T-helper 2 cell treated with Interferon-gamma antibody and Interleukin-4, amounts not matched to agents 100 ng/mL and 5 ng/mL, for 36 hours (primary cell): ENCODE results near the gene NUDT6. TPM values are rescaled to one million over a fixed set of nuclear protein-coding genes. Genes with fewer than 3 reads are reported as not detected.

Source experiments
- intact Hi-C: fragments of 100-400 bp; cut with micrococcal nuclease; formaldehyde crosslinking; loops from one replicate; pipeline ENCODE4 v1.15.1; 2023
- total RNA-seq: library from RNA; stranded (reverse); gene quantifications from 2 replicates; pipeline ENCODE4 v1.2.3, GENCODE V29; 2022

NUDT6 gene
- total RNA-seq, 1 donor from 2014 or later: 9.2 TPM

DNA sequence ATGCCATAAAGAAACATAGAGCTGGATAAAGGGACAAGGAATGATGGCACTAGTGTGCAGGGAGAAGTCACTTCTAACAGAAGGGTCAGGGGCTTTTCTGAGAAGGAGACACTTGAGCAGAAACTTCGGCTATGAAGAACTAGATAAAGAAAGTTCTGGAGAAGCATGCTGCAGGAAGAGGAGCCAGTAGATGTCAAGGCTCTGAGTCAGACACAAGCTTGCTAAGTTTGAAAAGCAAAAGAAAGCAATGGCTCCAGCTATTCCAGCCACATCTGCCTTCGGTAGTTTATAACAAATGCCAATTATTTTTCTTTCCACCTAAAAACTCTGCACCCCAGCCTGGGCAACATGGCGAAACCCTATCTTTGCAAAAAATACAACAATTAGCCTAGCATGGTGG lies 7.5 kb downstream of the NUDT6 start:
- intact Hi-C loops: loop anchor here (5.0 kb wide), 1 partner anchor 313 kb away; no protein-coding TSS in a partner anchor

DNA sequence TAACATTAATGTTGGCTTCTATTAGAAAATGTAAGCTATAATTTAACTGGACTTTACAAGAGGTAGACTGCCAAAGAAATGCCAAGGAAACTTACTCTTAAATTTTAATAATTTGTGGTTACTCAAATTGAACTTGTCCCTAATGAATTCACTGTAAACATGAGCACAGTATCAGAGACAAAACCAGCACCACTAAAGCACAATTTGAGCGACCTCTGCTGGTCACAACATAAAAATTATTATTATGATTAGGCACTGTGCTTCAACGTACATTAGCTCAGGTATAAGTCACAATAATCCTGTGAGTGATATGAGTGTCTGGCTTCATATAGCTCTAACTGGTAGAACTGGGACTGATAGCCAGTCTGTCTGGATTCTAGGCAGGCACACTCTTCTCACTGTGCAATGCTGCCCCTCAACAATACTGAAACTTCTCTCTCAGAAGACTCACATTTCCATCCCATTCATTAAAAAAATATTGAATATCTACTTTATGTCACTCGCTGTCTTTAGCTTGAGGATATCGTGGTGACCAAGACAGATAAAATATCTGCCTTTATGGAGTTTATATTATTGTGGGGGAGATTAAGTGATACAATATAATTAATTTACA lies 8.0 kb downstream of the NUDT6 start:
- intact Hi-C loops: loop anchor here (5.0 kb wide), 1 partner anchor 312 kb away; no protein-coding TSS in a partner anchor

DNA sequence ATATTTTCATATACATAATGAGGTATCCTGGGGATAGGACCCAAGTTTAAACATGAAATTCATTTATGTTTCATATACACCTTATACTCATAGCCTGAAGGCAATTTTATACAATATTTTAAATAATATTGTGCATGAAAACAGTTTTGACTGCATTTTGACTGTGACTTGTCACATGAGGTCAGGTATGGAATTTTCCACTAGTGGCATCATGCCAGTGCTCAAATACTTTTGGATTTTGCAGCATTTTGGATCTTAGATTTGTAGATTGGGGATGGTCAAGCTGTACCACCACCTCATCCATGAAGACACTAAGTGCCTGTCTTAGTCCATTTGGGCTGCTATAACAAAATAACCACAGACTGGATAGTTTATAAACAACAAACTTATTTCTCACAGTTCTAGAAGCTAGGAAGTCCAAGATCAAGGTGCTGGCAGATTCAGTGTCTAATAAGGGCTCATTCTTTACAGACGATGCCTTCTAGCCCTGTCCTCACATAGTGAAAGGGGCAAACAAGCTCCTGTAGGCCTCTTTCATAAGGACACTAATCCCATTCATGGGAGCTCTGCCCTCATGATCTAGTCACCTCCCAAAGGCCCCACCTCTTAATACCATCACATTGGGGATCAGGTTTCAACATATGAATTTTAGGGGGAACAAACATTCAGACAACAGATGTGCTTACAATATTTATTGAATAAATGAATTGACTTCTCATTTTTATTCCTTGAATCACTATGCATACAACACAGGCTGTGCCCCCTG lies 9.4 kb downstream of the NUDT6 start:
- intact Hi-C loops: loop anchor here (5.0 kb wide), 1 partner anchor 311 kb away; no protein-coding TSS in a partner anchor

DNA sequence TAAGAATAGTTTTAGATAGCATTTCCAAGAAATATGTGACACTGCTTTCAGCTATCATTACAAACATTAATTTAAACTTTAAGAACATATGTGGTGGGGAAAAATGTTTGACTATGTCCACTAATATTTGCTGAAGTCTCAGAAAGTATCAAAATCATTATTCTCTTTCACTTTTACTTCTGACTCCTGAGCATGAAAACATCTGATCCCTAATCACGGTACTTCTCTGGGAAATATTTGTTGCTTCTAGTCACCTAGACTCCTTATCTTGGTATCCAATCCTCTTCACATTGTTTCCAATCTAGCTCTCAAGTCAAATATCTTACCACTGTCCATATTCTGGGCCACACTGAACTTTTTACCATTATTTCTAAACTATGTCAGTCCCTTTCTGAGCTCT lies 10.8 kb downstream of the NUDT6 start:
- intact Hi-C loops: loop anchor here (5.0 kb wide), 1 partner anchor 309 kb away; no protein-coding TSS in a partner anchor

DNA sequence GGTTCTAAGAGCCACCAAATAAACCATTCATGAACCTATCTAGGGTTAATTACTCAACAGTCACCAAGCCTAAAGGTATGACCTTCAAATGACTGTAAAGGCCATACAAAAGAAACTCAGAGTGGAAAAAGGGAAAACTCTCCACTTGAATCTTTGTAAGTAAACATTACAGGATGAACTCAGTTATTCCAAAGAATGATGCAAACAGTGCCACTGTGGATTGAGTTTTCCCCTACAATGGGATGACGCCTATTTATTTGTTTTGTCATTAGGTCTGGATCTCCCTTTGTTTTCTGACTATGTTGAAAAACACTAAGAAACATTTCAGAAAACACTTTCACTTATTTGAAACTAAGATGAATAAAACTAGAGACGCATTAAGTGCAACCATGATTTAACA lies 12.7 kb downstream of the NUDT6 start:
- intact Hi-C loops: loop anchor here (5.0 kb wide), 1 partner anchor 307 kb away; no protein-coding TSS in a partner anchor

DNA sequence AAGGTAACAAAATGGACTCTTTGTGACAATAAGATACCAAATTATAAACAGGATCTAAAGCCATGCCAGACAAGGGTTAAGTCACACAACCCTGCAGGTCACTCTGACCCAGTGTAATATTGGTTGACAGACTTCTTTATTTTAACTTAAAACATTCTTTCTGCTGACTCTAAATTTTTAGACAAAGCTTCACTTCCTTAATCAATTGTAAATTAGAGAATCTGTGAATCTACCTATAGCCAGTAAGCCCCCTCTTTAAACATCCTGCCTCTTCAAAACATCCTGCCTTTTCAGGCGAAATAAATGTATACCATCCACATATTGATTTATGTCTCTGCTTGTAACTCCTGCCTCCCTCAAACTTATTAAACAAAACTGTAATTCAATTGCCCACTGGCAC lies 14.2 kb downstream of the NUDT6 start:
- intact Hi-C loops: no loop called here

DNA sequence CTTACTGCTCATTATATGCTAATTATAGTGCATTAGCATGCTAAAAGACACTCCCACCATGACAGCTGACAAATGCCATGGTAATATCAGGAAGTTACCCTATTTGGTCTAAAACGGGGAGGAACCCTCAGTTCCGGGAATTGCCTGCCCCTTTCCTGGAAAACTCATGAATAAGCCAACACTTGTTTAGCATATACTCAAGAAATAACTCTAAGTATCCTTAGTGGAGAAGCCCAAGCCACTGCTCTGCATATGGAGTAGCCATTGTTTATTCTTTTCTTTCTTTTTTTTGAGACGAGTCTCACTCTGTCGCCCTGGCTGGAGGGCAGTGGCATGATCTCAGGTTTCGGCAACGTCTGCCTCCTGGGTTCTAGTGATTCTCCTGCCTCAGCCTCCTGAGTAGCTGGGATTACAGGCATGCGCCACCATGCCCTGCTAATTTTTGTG lies 15.5 kb downstream of the NUDT6 start:
- intact Hi-C loops: no loop called here

DNA sequence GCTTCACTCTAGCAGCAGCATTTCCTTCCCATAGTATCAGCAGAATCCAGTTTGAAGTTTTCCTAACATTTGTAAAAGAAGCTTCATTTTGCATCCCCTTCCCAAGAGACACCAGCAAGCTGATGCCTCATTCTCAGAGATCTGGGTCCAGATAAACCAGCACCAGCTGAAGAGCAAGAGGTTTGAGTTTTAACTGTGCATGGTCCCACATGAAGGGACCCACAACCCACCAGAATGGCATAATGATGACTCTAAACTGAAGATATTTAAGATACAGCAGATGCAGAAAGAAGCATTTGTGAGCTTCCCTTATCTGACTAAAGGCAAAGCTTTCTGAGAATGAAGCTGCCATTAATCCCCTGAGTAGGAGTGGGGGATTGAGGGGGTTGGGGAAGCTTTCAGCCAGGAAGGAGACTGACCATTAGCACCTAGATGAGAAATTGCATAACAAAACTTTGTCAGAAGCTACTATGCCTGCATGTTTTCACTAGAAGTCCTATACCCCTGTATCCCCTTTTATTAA lies 18.6 kb downstream of the NUDT6 start:
- intact Hi-C loops: no loop called here

DNA sequence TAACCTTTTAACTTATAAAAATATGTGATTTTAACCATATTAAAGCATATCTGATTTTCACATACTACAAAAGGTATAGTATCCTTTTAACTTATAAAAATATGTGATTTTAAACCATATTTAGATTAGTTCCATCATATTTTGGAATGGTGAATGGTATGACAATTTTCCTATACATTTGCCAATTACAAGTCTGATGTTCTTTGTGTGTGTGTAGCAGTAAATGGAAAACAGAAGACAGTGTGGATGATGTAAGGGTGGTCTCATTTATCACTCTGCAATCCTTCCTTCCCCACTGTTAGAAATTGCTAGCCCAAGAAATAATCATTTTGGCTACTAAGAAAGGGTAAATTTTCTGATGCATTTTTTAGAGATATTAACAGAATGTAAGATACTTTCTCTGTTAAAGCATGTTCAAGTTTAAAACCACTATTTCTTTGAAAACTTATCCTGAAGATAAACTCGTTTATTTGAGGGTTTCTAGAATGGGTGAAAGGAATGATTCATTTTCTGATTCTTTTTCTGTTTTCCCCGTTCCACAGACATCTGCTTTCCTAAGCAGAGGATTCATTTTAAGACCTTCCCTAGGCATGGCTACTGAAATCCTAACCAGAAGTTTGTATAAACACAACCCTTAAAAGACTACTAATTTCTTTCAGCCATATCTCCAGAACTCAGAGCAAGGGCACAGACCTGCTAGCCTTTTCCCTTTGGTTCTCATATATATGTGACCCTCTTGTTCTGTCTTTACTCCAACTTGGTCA lies 21.0 kb downstream of the NUDT6 start:
- intact Hi-C loops: no loop called here

DNA sequence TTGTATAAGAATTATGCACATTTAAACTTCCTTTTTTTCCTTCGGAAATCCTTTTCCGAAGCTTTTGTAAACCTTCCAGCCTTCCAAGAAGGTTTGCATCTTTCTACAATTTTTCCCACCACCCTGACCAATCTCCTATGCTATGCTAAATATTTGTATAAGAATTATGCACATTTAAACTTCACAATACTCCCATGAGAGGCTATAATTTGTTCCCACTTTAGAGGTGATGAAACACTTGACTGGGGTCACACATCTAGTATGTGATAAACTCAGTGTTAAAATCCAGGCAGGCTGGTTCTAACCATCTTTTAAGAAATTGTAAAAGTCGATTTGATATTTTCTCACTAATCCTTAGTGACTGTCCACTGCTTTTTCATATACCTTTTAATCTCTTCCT lies 22.1 kb downstream of the NUDT6 start:
- intact Hi-C loops: no loop called here

DNA sequence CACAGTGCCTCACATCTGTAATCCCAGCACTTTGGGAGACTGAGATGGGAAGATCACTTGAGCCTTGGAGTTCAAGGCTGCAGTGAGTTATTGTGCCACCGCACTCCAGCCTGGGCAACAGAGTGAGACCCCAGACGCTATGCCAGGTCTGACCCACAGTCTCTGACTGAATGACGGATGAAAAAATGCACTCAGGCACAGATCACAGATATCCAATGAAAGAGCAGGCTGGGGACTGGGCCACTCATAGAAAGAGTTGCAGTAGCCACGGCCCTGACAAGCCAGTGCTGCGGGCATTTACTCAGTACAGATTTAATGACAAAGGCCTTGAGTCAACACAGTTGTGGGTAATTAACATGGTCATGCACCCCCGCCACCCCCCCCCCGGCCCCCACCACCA lies 22.7 kb downstream of the NUDT6 start:
- intact Hi-C loops: no loop called here

DNA sequence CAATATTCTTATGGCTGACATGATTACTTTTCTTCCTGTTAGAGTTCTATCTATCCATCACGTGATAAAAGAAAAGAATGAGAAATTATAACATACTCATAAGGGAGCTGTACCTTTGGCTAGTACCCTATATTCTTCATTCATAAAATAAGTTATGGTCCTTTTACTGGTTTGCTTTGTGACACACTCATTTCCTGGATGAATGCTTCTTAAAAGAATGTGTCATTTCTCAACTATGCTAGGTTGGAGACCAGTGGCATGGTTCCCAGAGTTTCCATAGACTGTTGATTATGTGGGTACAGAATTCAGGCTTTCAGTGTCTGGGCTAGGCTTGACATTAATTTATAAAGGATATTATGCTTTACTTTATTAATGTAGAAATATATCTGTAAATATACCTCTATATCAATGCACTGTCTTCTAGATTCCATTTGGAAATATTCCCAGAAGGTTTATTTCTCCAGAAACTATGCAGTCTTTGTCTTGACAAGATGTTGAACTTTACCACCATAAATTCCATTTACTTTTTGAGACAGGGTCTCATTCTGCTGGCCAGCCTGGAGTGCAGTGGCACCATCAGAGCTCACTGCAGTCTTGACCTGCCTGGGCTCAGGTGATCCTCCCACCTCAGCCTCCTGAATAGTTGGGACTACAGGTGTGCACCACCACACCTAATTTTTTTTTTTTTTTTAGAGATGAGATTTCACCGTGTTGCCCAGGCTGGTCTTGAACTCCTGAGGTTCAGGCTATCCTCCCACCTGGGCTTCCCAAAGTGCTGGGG lies 23.8 kb downstream of the NUDT6 start:
- intact Hi-C loops: no loop called here

DNA sequence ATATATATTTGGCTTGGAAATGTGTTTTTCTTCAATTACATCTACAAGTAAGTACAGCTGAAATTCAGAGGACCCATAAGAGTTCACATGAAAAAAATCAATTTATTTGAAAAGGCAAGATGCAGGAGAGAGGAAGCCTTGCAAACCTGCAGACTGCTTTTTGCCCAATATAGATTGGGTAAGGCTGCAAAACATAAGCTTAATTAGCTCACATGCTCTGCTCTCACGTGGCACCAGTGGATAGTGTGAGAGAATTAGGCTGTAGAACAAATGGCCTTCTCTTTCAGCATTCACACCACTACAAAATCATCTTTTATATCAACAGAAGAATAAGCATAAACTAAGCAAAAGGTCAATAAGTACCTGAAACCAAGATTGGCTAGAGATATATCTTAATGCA lies 26.1 kb downstream of the NUDT6 start:
- intact Hi-C loops: no loop called here

DNA sequence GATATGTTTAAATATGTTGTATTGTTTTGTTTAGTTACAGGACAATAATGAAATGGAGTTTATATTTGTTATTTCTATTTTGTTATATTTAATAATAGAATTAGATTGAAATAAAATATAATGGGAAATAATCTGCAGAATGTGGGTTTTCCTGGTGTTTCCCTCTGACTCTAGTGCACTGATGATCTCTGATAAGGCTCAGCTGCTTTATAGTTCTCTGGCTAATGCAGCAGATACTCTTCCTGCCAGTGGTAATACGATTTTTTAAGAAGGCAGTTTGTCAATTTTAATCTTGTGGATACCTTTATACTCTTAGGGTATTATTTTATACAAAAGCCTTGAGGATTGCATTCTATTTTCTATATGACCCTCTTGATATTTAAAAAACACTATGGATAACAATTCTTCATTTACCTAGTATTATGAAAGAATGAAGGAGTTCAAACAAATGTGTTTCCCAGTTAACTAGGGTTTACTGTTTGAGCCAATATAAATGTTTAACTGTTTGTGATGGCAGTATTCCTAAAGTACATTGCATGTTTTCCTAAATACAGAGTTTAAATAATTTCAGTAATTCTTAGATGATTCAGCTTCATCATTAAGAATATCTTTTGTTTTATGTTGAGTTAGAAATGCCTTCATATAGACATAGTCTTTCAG lies 26.9 kb downstream of the NUDT6 start:
- intact Hi-C loops: no loop called here

DNA sequence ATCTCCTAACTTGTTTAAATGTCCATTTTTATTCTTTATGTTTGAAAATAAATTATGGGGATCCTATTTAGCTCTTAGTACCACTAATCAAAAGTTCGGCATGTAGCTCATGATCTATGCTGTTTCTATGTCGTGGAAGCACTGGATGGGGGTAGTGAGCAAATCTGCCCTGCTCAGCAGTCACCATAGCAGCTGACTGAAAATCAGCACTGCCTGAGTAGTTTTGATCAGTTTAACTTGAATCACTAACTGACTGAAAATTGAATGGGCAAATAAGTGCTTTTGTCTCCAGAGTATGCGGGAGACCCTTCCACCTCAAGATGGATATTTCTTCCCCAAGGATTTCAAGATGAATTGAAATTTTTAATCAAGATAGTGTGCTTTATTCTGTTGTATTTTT lies 27.6 kb downstream of the NUDT6 start:
- intact Hi-C loops: no loop called here

DNA sequence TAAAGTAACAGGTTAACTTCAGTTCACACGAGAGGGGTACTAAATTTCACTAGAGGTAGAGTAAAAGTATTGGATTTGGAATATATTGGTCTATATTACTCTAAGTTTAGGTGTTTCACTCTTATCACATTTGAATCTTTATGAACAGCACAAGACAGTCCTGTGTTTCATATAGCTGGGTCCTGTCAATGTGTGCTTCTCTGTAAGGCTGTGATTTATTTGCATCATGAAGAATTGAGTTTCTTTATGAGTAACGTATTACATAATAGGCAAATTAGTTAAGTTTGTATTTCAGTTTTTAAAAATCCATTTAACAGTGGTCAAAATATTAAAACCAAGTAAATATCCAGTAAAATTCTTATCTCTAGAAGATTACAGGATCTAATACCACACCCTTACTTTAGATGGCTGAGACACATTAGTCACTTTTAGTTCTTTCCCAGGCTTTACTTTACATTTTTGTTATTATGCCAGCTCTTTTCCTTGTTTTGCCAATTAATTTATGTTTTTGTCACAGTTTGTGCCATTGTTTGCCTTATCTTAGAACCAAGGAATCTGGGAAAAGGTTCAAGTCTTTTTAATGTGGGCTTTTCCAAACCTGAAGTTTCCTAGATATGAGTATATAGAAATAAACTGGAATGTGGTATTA lies 32.1 kb downstream of the NUDT6 start:
- intact Hi-C loops: no loop called here

DNA sequence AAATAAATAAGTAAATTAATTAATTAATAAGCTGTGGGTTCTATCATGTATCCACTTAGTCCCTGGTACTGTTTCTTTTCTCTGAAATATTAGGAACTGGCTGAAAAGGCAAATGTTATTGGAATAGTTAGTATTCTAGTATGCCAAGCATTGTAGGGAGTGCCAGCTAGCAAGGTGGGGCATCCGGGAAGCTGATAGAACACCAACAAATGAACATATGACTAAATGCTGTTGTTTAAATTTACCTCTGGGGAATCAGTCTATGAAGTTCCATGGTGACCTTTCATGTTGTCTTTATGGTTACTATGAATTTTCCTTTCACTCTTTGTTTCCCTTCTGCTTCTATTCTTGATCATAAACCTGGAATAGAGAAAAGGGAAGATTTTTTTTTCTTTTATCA lies 32.7 kb downstream of the NUDT6 start:
- intact Hi-C loops: no loop called here

DNA sequence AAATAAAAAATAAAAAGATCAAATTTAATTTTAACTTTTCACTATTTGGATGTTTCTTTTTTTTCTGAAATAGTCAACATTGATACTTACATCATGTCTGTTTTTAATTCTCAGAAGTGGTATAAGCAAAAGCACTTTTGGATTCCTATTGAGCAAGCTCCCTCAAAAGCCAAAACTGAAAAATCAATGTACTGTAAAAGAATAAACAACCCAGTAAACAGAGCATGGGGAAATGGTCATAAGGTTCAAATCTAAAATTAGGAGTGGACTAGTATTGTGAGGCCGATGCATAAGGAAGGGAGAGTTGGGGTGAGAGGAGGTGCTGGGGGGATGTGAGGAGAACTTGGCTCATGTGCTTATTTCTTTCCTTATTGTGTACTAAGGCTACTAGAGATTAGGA lies 37.9 kb downstream of the NUDT6 start:
- intact Hi-C loops: no loop called here

DNA sequence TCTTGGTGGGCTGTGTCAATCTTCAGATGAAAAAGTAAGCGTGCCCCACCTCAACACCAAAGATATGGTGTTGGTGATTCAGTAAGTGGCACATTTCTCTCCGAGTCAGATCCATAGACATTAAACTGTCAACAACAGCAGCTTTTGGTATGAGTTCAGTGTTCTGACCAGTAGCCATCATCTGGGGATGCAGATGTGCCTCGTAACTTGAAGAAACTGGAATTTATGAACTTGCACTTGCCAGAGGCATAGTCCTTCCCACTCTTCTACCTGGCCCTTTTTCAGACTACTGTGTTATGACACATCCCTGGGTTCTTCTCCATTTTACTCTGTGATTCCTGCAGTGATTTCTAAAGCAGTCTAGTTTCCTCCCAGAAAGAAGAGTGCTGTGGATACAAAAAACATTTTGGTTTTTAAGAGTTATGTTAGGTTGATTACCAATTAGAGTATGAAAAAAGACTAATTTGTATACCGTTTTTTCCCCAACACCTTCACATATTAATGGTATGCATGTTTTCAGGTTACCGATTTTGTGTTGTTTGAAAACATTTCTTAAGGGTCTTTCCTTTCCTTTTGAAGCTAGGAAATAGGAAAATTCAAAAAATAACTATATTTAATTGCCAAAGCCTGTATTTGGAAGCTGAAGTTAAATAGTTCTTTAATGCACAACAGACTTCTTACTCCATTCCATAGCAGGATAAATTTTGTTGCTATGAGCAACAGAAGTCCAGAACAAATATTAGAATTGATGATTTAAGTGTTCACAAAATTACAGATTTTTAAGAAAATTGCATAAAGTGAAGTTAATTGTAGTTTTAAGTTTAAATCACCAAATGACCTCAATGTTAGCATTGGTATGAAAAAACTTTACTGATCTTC lies 39.3 kb downstream of the NUDT6 start:
- intact Hi-C loops: no loop called here
